Fibroblast of lung (primary cell): ENCODE measurements around the gene ADARB1. TPM values are rescaled to one million over a fixed set of nuclear protein-coding genes. Genes with fewer than 3 reads are reported as not detected.

Experiments
- DNase-seq, 2 donors: peaks; one replicate each; pipeline versions ENCODE4 v3.0.0 to v3.0.0-alpha.2; 2010; ENCODE audit warnings: low read depth in 2 of 2
- H2AFZ ChIP-seq: 2 replicates; pipeline ENCODE4 v1.5.1; 2012; ENCODE audit warnings: low read length, control low read depth, inconsistent platforms
- H3K27ac ChIP-seq: 2 replicates; pipeline ENCODE4 v1.5.1; 2011; ENCODE audit warnings: low read length, control low read depth; ENCODE audit not compliant: insufficient read depth
- H3K27me3 ChIP-seq: 2 replicates; pipeline ENCODE4 v1.5.1; 2011; ENCODE audit warnings: mild to moderate bottlenecking, low read length; ENCODE audit not compliant: control insufficient read depth, insufficient read depth
- H3K36me3 ChIP-seq: 2 replicates; pipeline ENCODE4 v1.5.1; 2011; ENCODE audit warnings: low read length; ENCODE audit not compliant: control insufficient read depth, insufficient read depth
- H3K4me1 ChIP-seq: 2 replicates; pipeline ENCODE4 v1.5.1; 2011; ENCODE audit warnings: low read length; ENCODE audit not compliant: control insufficient read depth, insufficient read depth; ENCODE audit errors: extremely low read depth
- H3K4me2 ChIP-seq: 2 replicates; pipeline ENCODE4 v1.5.1; 2011; ENCODE audit warnings: low read length, control low read depth; ENCODE audit not compliant: insufficient read depth; ENCODE audit errors: extremely low read depth
- H3K4me3 ChIP-seq, 4 experiments: fragments of 200-600 bp in 1 of 4; sonication (generic) in 1 of 4; replicated peaks in 1 of 4; 2 replicates each; pipeline ENCODE4 v1.5.1; 2011 to 2016; ENCODE audit warnings: low read length in 4 of 4, low read depth in 3 of 4, mild to moderate bottlenecking in 3 of 4, control low read depth in 2 of 4, inconsistent platforms in 1 of 4, mixed read lengths in 1 of 4; ENCODE audit not compliant: insufficient read depth in 1 of 4; ENCODE audit errors: control extremely low read depth in 1 of 4
- H3K79me2 ChIP-seq: 2 replicates; pipeline ENCODE4 v1.5.1; 2012; ENCODE audit warnings: mild to moderate bottlenecking, low read length, inconsistent platforms; ENCODE audit not compliant: control insufficient read depth, insufficient read depth
- H3K9ac ChIP-seq: 2 replicates; pipeline ENCODE4 v1.5.1; 2011; ENCODE audit warnings: mild to moderate bottlenecking, low read length, control low read depth; ENCODE audit not compliant: insufficient read depth
- H3K9me3 ChIP-seq: 2 replicates; pipeline ENCODE4 v1.5.1; 2012; ENCODE audit warnings: low read depth, low read length; ENCODE audit not compliant: control insufficient read depth, insufficient read depth
- H4K20me1 ChIP-seq: 2 replicates; pipeline ENCODE4 v1.5.1; 2011; ENCODE audit warnings: low read length; ENCODE audit not compliant: control insufficient read depth, insufficient read depth; ENCODE audit errors: extremely low read depth
- EZH2 ChIP-seq: IDR thresholded peaks from 2 replicates; pipeline ENCODE4 v1.5.1; 2012; ENCODE audit warnings: low read length, control low read depth, mild to moderate bottlenecking; ENCODE audit errors: missing control alignments
- polyA plus RNA-seq, 2 donors: library from polyadenylated mRNA; depleted of rRNA in 1 of 2; stranded (reverse) in 1 of 2; unstranded in 1 of 2; fragments of >200 nt; gene quantifications; 2 replicates each; pipeline ENCODE4 v1.2.1, GENCODE V29; 2011 to 2012; ENCODE audit warnings: missing spikeins in 1 of 2
- total RNA-seq: library from RNA; depleted of rRNA; stranded (reverse); fragments of >200 nt; gene quantifications from 2 replicates; pipeline ENCODE4 v1.2.1, GENCODE V29; 2014
- TF ChIP-seq, protein P1 (sequence below), 2 donors: IDR thresholded peaks in 1 of 2; conservative IDR thresholded peaks in 1 of 2; 1 replicate in 1 of 2; 2 replicates in 1 of 2; pipeline ENCODE4 v1.5.1; 2011 to 2012; ENCODE audit warnings: low read length in 2 of 2, control low read depth in 1 of 2, inconsistent platforms in 1 of 2, low read depth in 1 of 2, mild to moderate bottlenecking in 1 of 2

ADARB1 gene
- total and polyA plus RNA-seq, 2 donors (not counting 1 experiment from before 2014, with no cell fraction given), result 20.2 to 25.3 TPM

DNA sequence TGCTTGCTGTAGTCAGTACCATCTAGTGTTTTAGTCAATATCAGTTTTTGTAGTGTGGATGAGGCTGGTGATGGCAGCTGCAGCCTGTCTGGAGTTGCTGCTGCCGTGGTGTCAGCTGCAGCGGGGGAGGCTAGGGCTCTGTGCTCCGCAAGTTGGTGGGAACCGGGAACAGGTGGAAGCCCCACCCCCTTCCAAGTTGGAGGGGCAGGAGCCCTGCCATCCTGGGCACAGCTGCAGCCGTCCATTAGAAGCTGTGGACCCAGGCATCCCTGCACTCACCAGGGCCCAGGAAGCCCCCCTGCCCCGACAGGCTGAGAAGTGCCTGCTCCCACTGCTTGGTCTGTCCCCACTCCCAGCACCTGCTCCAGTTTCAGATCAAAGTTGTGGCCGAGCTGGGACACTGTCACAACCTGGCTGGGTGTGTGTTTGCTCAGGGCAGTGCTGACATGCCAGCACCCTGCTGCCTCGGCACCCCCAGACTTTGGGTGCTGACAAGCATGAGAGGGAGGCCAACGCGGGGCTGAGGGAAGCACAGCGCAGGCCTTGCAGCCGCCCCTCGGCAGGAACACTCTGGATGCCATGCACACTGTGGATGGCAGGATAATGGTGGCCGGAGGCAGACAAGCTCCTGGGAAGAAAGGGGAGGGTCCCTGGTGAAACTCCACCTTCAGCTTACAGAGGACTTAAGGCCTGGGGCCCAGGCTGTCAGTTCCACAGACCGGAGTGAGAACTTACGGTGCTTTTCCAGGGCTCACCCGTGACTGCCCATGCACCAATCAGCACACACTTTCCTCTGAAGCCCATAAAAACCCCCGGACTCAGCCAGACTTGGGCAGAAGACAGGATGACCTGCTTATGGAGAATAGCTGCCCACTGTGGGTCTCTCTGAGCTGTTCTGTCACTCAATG is 86.9 kb downstream of the ADARB1 start:
- H3K4me2 ChIP-seq, result no peak overlapping the region
- no peak overlapping the region for H3K4me3 ChIP-seq
- no peak for TF ChIP-seq EZH2
- TF ChIP-seq, protein P1, sequence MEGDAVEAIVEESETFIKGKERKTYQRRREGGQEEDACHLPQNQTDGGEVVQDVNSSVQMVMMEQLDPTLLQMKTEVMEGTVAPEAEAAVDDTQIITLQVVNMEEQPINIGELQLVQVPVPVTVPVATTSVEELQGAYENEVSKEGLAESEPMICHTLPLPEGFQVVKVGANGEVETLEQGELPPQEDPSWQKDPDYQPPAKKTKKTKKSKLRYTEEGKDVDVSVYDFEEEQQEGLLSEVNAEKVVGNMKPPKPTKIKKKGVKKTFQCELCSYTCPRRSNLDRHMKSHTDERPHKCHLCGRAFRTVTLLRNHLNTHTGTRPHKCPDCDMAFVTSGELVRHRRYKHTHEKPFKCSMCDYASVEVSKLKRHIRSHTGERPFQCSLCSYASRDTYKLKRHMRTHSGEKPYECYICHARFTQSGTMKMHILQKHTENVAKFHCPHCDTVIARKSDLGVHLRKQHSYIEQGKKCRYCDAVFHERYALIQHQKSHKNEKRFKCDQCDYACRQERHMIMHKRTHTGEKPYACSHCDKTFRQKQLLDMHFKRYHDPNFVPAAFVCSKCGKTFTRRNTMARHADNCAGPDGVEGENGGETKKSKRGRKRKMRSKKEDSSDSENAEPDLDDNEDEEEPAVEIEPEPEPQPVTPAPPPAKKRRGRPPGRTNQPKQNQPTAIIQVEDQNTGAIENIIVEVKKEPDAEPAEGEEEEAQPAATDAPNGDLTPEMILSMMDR (conservative IDR thresholded peaks at IDR 0.05 in 1 of 2, IDR thresholded peaks at IDR 0.05 in 1 of 2; ENCODE audit: low read depth in 1 of 2, low read length in 2 of 2), result no peak

DNA sequence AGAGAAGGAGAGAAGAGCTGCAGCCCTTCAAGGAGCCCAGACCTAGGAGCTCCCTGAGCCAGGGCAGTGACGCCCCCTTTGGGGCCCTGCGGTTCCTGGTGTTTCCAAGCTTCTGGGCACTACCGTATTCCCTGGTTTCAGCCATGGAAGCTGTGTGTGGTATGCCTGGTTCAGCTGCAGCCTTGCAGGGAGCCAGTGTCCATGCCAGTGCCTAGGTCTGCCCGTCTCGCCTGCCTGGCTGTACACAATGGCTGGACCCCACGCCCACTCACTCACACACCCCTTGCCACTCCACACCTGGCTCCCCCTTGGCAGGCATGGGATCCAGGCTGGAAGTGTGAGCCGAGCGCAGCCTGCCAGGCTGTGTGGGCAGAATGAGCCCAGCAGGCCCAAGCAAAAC is 87.7 kb downstream of the ADARB1 start:
- Histone ChIP-seq H4K20me1 (no peaks in the 10 kb centered on the region), H2AFZ (no peak overlapping the region), H3K27ac (no peak overlapping the region), H3K79me2 (no peaks in the 10 kb centered on the region), H3K4me1 (no peaks in the 10 kb centered on the region), H3K27me3 (no peaks in the 10 kb centered on the region), H3K9me3 (no peaks in the 10 kb centered on the region), H3K36me3 (no peaks in the 10 kb centered on the region), H3K4me2 (no peak overlapping the region), H3K9ac (no peak overlapping the region), H3K4me3 (no peak overlapping the region)
- no peak for DNase-seq
- TF ChIP-seq, protein P1 (conservative IDR thresholded peaks at IDR 0.05 in 1 of 2, IDR thresholded peaks at IDR 0.05 in 1 of 2; ENCODE audit: low read depth in 1 of 2, low read length in 2 of 2), result no peak
- no peak for TF ChIP-seq EZH2

More for the DNA sequence above, 86.9 kb downstream of the ADARB1 start:
- Histone ChIP-seq H2AFZ (no peak overlapping the region), H3K27me3 (no peaks in the 10 kb centered on the region), H3K9me3 (no peaks in the 10 kb centered on the region), H3K36me3 (no peaks in the 10 kb centered on the region), H3K4me1 (no peaks in the 10 kb centered on the region), H4K20me1 (no peaks in the 10 kb centered on the region), H3K79me2 (no peaks in the 10 kb centered on the region), H3K27ac (no peak overlapping the region), H3K9ac (no peak overlapping the region)
- no peak for DNase-seq

DNA sequence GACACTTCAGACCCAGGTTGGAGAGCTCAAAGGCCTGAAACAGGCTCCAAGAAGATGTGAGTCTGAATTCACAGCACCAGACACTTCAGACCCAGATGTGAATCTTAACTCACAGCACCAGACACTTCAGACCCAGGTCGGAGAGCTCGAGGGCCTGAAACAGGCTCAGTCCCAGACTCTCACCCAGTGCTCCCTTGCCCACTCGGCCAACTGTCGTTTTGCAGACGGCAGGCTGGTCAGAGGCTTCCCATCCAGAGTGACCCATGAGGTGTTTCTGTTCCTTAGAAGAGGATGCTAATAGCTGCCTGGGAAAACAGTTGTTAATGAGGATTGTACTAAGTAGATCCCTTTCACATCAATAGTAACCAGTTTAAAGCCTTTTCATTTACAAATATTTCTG is 88.4 kb downstream of the ADARB1 start:
- H3K27ac ChIP-seq, result no peak overlapping the region
- H3K9ac ChIP-seq, result no peak overlapping the region
- H3K4me1 ChIP-seq, result peaks cover under 1% of the 10 kb centered on the region

More for the DNA sequence above, 88.4 kb downstream of the ADARB1 start:
- H3K4me3 ChIP-seq, result no peak overlapping the region
- H4K20me1 ChIP-seq, result no peaks in the 10 kb centered on the region
- no peak for DNase-seq
- TF ChIP-seq, protein P1 (conservative IDR thresholded peaks at IDR 0.05 in 1 of 2, IDR thresholded peaks at IDR 0.05 in 1 of 2; ENCODE audit: low read depth in 1 of 2, low read length in 2 of 2), result no peak
- no peak for TF ChIP-seq EZH2
- no peaks in the 10 kb centered on the region for H3K9me3 ChIP-seq
- no peaks in the 10 kb centered on the region for H3K79me2 ChIP-seq
- H3K27me3 ChIP-seq, result no peaks in the 10 kb centered on the region
- no peak overlapping the region for H3K4me2 ChIP-seq
- no peaks in the 10 kb centered on the region for H3K36me3 ChIP-seq
- H2AFZ ChIP-seq, result no peak overlapping the region
